Fibroblast of peridontal ligament (primary cell): ENCODE measurements around the gene MPV17L2.

Experiments used
- DNase-seq: peaks from one replicate; pipeline ENCODE4 v3.0.0-alpha.2; 2010; ENCODE audit errors: extremely low read depth

MPV17L2 gene

GRCh38 chr19:18234194-18234593, 41.2 kb downstream of the MPV17L2 start:
- DNase-seq: no peak

- DNase-seq: no peak
Observed at GRCh38 chr19:18239303-18239702, 46.3 kb downstream of the MPV17L2 start.

- DNase-seq: no peak
Observed at GRCh38 chr19:18245297-18245696, 52.3 kb downstream of the MPV17L2 start.
